IPS DF 19.7 (cell line): ENCODE data around the gene VKORC1.
A peak's percentile ranks its signal among the peaks of the same experiment; 100 is the strongest.
"Not testable (repeated sequence)": the region's sequence is repeated elsewhere in the genome, so short reads cannot be mapped to it uniquely, and the experiment has no call there.

Source experiments
- DNase-seq: peaks from one replicate; pipeline ENCODE4 v3.0.0-alpha.2; 2013; ENCODE audit warnings: low read depth, low spot score

VKORC1 gene

GRCh38 chr16:31094424-31095120 is at the start of gene VKORC1:
TSS of gene VKORC1 (minus strand) at chr16:31094797. CDS start at chr16:31094729, 68 bp downstream.
- peak; percentile 94 for DNase-seq

GRCh38 chr16:31143694-31144148 is 49.1 kb upstream of the VKORC1 start:
- no peak for DNase-seq

- no peak for DNase-seq
Measured at GRCh38 chr16:31143011-31143693, 48.6 kb upstream of the VKORC1 start.

- DNase-seq, result peak; percentile 68
Measured at GRCh38 chr16:31142109-31143010, 47.8 kb upstream of the VKORC1 start.

GRCh38 chr16:31141489-31142108 is 47.0 kb upstream of the VKORC1 start:
- no peak for DNase-seq

GRCh38 chr16:31141071-31141469 is 46.5 kb upstream of the VKORC1 start:
- not testable (repeated sequence) for DNase-seq

GRCh38 chr16:31138621-31139578 is 44.3 kb upstream of the VKORC1 start:
- DNase-seq, result no peak

- DNase-seq, result not testable (repeated sequence)
Measured at GRCh38 chr16:31136822-31137499, 42.4 kb upstream of the VKORC1 start.

- no peak for DNase-seq
Measured at GRCh38 chr16:31136287-31136662, 41.7 kb upstream of the VKORC1 start.

GRCh38 chr16:31135535-31136286 is 41.1 kb upstream of the VKORC1 start, which contains the start of gene PRSS8:
TSS of gene PRSS8 (minus strand) at chr16:31135727. CDS start at chr16:31135498, 229 bp downstream.
- no peak for DNase-seq

GRCh38 chr16:31134625-31135534 is 40.3 kb upstream of the VKORC1 start:
- DNase-seq, result peak; percentile 56

- no peak for DNase-seq
Measured at GRCh38 chr16:31134091-31134571, 39.5 kb upstream of the VKORC1 start.

- DNase-seq, result no peak
Measured at GRCh38 chr16:31133046-31133501, 38.5 kb upstream of the VKORC1 start.

- DNase-seq, result no peak
Measured at GRCh38 chr16:31132303-31132979, 37.8 kb upstream of the VKORC1 start.

- DNase-seq, result no peak
Measured at GRCh38 chr16:31131841-31132271, 37.3 kb upstream of the VKORC1 start.

- DNase-seq, result no peak
Measured at GRCh38 chr16:31131416-31131815, 36.8 kb upstream of the VKORC1 start.

GRCh38 chr16:31130899-31131298 is 36.3 kb upstream of the VKORC1 start:
- DNase-seq, result peak; percentile 70
